ENCODE results near the gene ATF6. TPM values are rescaled to one million over a fixed set of nuclear protein-coding genes. Genes with fewer than 3 reads are reported as not detected.

Gene ATF6
- total and polyA plus RNA-seq, 2 of the 4 experiments (the other 2 are of a cell fraction) = 12.2 to 17.6 TPM

- Histone ChIP-seq H3K36me3 (ENCODE audit: control insufficient read depth, insufficient read depth, low read length) (no peaks in the 10 kb centered on the region), H3K4me2 (ENCODE audit: low read depth, low read length) (peak overlapping the region; percentile 18; the same call in 1 of the 2 replicates)
Measured at GRCh38 chr1:161733526-161733925, 32.6 kb upstream of the ATF6 start.

More at GRCh38 chr1:161733526-161733925, 32.6 kb upstream of the ATF6 start:
- POLR2A ChIA-PET (ENCODE audit: unreplicated experiment) = no interaction called here
- Histone ChIP-seq H4K20me1 (ENCODE audit: insufficient read depth, low read length) (no peaks in the 10 kb centered on the region), H3K9me3 (ENCODE audit: control insufficient read depth, insufficient read depth, low read length) (no peaks in the 10 kb centered on the region), H3K23ac (ENCODE audit: low read depth, low read length) (no peak overlapping the region), H4K8ac (ENCODE audit: low read depth in 2 of 2, low read length in 2 of 2) (no peak overlapping the region), H3K4ac (ENCODE audit: low read depth, low read length) (no peak overlapping the region; the same call in 1 of the 2 replicates), H2BK5ac (ENCODE audit: low read depth, low read length, poor library complexity, severe bottlenecking) (peak overlapping the region; percentile 72), H2BK120ac (ENCODE audit: low read depth, low read length) (peak overlapping the region; percentile 78; the same call in 1 of the 2 replicates), H3K4me1 (ENCODE audit: control insufficient read depth, insufficient read depth, low read length) (peaks cover 7% of the 10 kb centered on the region), H2AK5ac (ENCODE audit: low read depth, low read length) (no peak overlapping the region), H2AFZ (replicated peaks; ENCODE audit: low read length, poor library complexity) (no peak overlapping the region), H2BK15ac (ENCODE audit: low read depth, low read length) (no peak overlapping the region), H3K9me1 (ENCODE audit: insufficient read depth, low read length) (peaks cover 5% of the 10 kb centered on the region), H3K18ac (ENCODE audit: low read depth, low read length) (no peak overlapping the region), H4K5ac (ENCODE audit: low read depth, low read length) (no peak overlapping the region), H3K9ac (ENCODE audit: low read depth, low read length) (no peak overlapping the region), H3K79me1 (ENCODE audit: low read depth in 1 of 2, low read length in 2 of 2) (no peaks in the 10 kb centered on the region), H2BK20ac (ENCODE audit: low read depth, low read length) (no peak overlapping the region; the same call in 1 of the 2 replicates), H4K91ac (ENCODE audit: insufficient read depth, low read depth, low read length) (no peak overlapping the region), H3K4me3 (ENCODE audit: insufficient read depth, low read depth, low read length) (no peak overlapping the region), H3K14ac (replicated peaks; ENCODE audit: low read depth, low read length) (no peak overlapping the region), H3K56ac (ENCODE audit: extremely low read depth, insufficient read depth, low read length) (no peak overlapping the region), H3K27ac (ENCODE audit: insufficient read depth, low read length) (no peak overlapping the region), H2AK9ac (replicated peaks; ENCODE audit: low read depth, low read length, poor library complexity) (no peak overlapping the region), H3K27me3 (ENCODE audit: control insufficient read depth, insufficient read depth, low read length) (no peaks in the 10 kb centered on the region)
- TF ChIP-seq SMC3 (IDR thresholded peaks at IDR 0.05; ENCODE audit: low read depth, low read length) (no peak), RAD21 (IDR thresholded peaks at IDR 0.05; ENCODE audit: low read length) (no peak), CEBPB (IDR thresholded peaks at IDR 0.05; ENCODE audit: low read depth, low read length) (peak; percentile 96), NFE2L2 (IDR thresholded peaks at IDR 0.05; ENCODE audit: low read depth, low read length) (no peak), FOS (IDR thresholded peaks at IDR 0.05; ENCODE audit: low read depth, low read length) (peak; percentile 67; the same call in 1 of the 2 replicates)
- in situ Hi-C loops (cut with MboI; ENCODE audit: low sequenced_read_pairs) (loop anchor here (10.0 to 25.0 kb wide), 2 partner anchors 96 to 189 kb away; partner anchors contain the start of genes FCGR3A and FCGR3B), intact Hi-C loops (cut with micrococcal nuclease) (loop anchor here (10.0 kb wide), 1 partner anchor 169 kb away; no protein-coding TSS in a partner anchor), dilution Hi-C loops (cut with HindIII; ENCODE audit: low sequenced_read_pairs, unreplicated experiment) (no loop called here)
- peak; percentile 93 for DNase-seq
- no TSS peak for BruUV-seq (replicated peaks)
- no CpG with 5 or more reads among the region's 1 CpG for WGBS, 2 experiments (ENCODE audit: extremely low coverage in 2 of 2, insufficient read length in 1 of 2)
- CTCF ChIA-PET = interaction anchor here (1.1 kb wide), 1 partner anchor 16 kb away, joined by 3 read pairs; the partner anchor contains the start of gene DUSP12
- peak; percentile 82 for ATAC-seq (ENCODE audit: low read depth)
